HepG2 (cell line): ENCODE data around the gene CBFA2T2. TPM values are rescaled to one million over a fixed set of nuclear protein-coding genes. Genes with fewer than 3 reads are reported as not detected.
A peak's percentile ranks its signal among the peaks of the same experiment; 100 is the strongest.

Experiments used
- AHDC1 ChIP-seq: sonication (generic); formaldehyde crosslinking; IDR thresholded peaks from 2 replicates; pipeline ENCODE4 v1.5.1; 2020; ENCODE audit warnings: mild to moderate bottlenecking, missing genetic modification reagents, borderline replicate concordance
- E2F2 ChIP-seq: sonication (generic); formaldehyde crosslinking; IDR thresholded peaks from 2 replicates; pipeline ENCODE4 v1.4.0; 2020; ENCODE audit warnings: missing genetic modification reagents, borderline replicate concordance
- FOXA3 ChIP-seq: IDR thresholded peaks from 2 replicates; pipeline ENCODE4 v1.6.1; 2016; ENCODE audit warnings: missing genetic modification reagents, missing compliant biosample characterization
- FOXP1 ChIP-seq, 2 experiments: fragments of 450-650 bp in 1 of 2; IDR thresholded peaks; 2 replicates each; pipeline ENCODE4 v1.6.1; 2017 to 2018; ENCODE audit warnings: antibody characterized with exemption in 1 of 2
- GMEB1 ChIP-seq: sonication (generic); formaldehyde crosslinking; IDR thresholded peaks from 2 replicates; pipeline ENCODE4 v1.5.1; 2020; ENCODE audit warnings: missing genetic modification reagents, mild to moderate bottlenecking, borderline replicate concordance
- HHEX ChIP-seq: IDR thresholded peaks from 2 replicates; pipeline ENCODE4 v1.6.1; 2016; ENCODE audit warnings: control low read depth
- HOXA3 ChIP-seq: sonication (generic); formaldehyde crosslinking; IDR thresholded peaks from 2 replicates; pipeline ENCODE4 v1.5.0; 2020; ENCODE audit warnings: missing genetic modification reagents
- MLX ChIP-seq: IDR thresholded peaks from 2 replicates; pipeline ENCODE4 v1.6.1; 2016
- NFE2 ChIP-seq: sonication (generic); formaldehyde crosslinking; IDR thresholded peaks from 2 replicates; pipeline ENCODE4 v1.4.0; 2020; ENCODE audit warnings: missing genetic modification reagents
- NFIC ChIP-seq: IDR thresholded peaks from 2 replicates; pipeline ENCODE4 v1.6.1; 2012; ENCODE audit warnings: mild to moderate bottlenecking, low read length, inconsistent platforms
- NR2F1 ChIP-seq, 2 experiments: fragments of 450-650 bp in 1 of 2; formaldehyde crosslinking in 1 of 2; IDR thresholded peaks; 2 replicates each; pipeline versions ENCODE4 v1.5.0 to v1.6.1; 2016 to 2020; ENCODE audit warnings: mild to moderate bottlenecking in 1 of 2, missing compliant biosample characterization in 1 of 2, missing genetic modification reagents in 1 of 2, moderate library complexity in 1 of 2
- SIN3A ChIP-seq: IDR thresholded peaks from 2 replicates; pipeline ENCODE4 v1.6.1; 2011; ENCODE audit warnings: low read depth, mild to moderate bottlenecking, control low read depth, low read length, borderline replicate concordance
- SRSF1 ChIP-seq: fragments of 200-400 bp; formaldehyde crosslinking; optimal IDR thresholded peaks from 2 replicates; pipeline ENCODE3; 2017; ENCODE audit warnings: mild to moderate bottlenecking, low read depth, low read length, moderate library complexity
- TCF7 ChIP-seq: sonication (generic); IDR thresholded peaks from 2 replicates; pipeline ENCODE4 v1.6.1; 2016; ENCODE audit warnings: antibody characterized with exemption, low read depth
- TOPORS ChIP-seq: sonication (generic); formaldehyde crosslinking; IDR thresholded peaks from 2 replicates; pipeline ENCODE4 v1.8.0; 2023; ENCODE audit warnings: mild to moderate bottlenecking, missing genetic modification reagents
- ZBTB8A ChIP-seq: sonication (generic); formaldehyde crosslinking; IDR thresholded peaks from 2 replicates; pipeline ENCODE4 v1.4.0; 2020; ENCODE audit warnings: mild to moderate bottlenecking, low read depth, missing genetic modification reagents, borderline replicate concordance
- ZNF563 ChIP-seq: sonication (generic); formaldehyde crosslinking; IDR thresholded peaks from 2 replicates; pipeline ENCODE4 v1.8.0; 2022; ENCODE audit warnings: mild to moderate bottlenecking, moderate library complexity, missing genetic modification reagents
- ZNF572 ChIP-seq: sonication (generic); formaldehyde crosslinking; IDR thresholded peaks from 2 replicates; pipeline ENCODE4 v1.5.1; 2020; ENCODE audit warnings: mild to moderate bottlenecking, missing genetic modification reagents
- ZNF768 ChIP-seq: sonication (generic); formaldehyde crosslinking; IDR thresholded peaks from 2 replicates; pipeline ENCODE4 v1.4.0; 2020; ENCODE audit warnings: missing genetic modification reagents
- ZNF792 ChIP-seq: IDR thresholded peaks from 2 replicates; pipeline ENCODE4 v1.6.1; 2016
- ZNF83 ChIP-seq: sonication (generic); formaldehyde crosslinking; IDR thresholded peaks from 2 replicates; pipeline ENCODE4 v1.4.0; 2020; ENCODE audit warnings: missing genetic modification reagents, mild to moderate bottlenecking, borderline replicate concordance
- polyA plus RNA-seq, 8 experiments: library from polyadenylated mRNA; depleted of rRNA in 3 of 8; stranded (reverse) in 7 of 8; unstranded in 1 of 8; fragments of >200 nt; fragmentation: Illumina TruSeq in 4 of 8; extraction: Trizol in 4 of 8; gene quantifications; 2 replicates each; pipeline versions ENCODE4 v1.2.1 to v1.2.3, GENCODE V29; 2011 to 2016; ENCODE audit warnings: low read depth in 4 of 8, missing spikeins in 1 of 8, mixed read lengths in 1 of 8; ENCODE audit not compliant: insufficient read depth in 1 of 8
- total RNA-seq, 5 experiments: library from RNA; depleted of rRNA; stranded (reverse); fragments of >200 nt; fragmentation: Illumina TruSeq; extraction: Trizol; gene quantifications; 2 replicates each; pipeline ENCODE4 v1.2.3, GENCODE V29; 2016; ENCODE audit warnings: low read depth in 1 of 5

Gene CBFA2T2
- total and polyA plus RNA-seq, 2 of the 13 experiments (the other 11 are each of a cell fraction or from before 2014, with no cell fraction given) = 6.3 to 21.2 TPM

- no peak for TF ChIP-seq NFIC
- no peak for TF ChIP-seq ZNF768 (CRISPR knock-in tag)
- no peak for TF ChIP-seq TCF7
- TF ChIP-seq FOXP1 (IDR thresholded peaks at IDR 0.05) = no peak
- TF ChIP-seq FOXP1 (CRISPR knock-in tag; IDR thresholded peaks at IDR 0.05) = no peak
- TF ChIP-seq MLX (CRISPR knock-in tag) = no peak
- peak; percentile 15 to 36; a peak in 1 of 4 replicates for TF ChIP-seq NR2F1 (CRISPR knock-in tag; IDR thresholded peaks at IDR 0.05)
- TF ChIP-seq GMEB1 = no peak
- peak; percentile 85; the same call in 1 of the 2 replicates for TF ChIP-seq ZNF83 (CRISPR knock-in tag)
- TF ChIP-seq HHEX (CRISPR knock-in tag) = no peak
- TF ChIP-seq HOXA3 = no peak; the same call in 1 of the 2 replicates
- TF ChIP-seq ZNF572 (CRISPR knock-in tag) = no peak
- TF ChIP-seq NFE2 (CRISPR knock-in tag) = peak; percentile 34; the same call in 1 of the 2 replicates
- TF ChIP-seq SRSF1 = peak; percentile 80
- TF ChIP-seq ZNF792 (CRISPR knock-in tag) = peak; percentile 6; the same call in 1 of the 2 replicates
- TF ChIP-seq TOPORS (CRISPR knock-in tag) = no peak
- TF ChIP-seq ZBTB8A = no peak
- TF ChIP-seq SIN3A = no peak
- TF ChIP-seq FOXA3 (CRISPR knock-in tag) = no peak
- no peak for TF ChIP-seq AHDC1
- TF ChIP-seq E2F2 = no peak
- TF ChIP-seq ZNF563 (CRISPR knock-in tag) = peak; percentile 70
Observed at GRCh38 chr20:33673410-33674293, 183.8 kb downstream of the CBFA2T2 start (continued).
